H1 (cell line): ENCODE results near the gene FIZ1. TPM values are rescaled to one million over a fixed set of nuclear protein-coding genes. Genes with fewer than 3 reads are reported as not detected.

Experiments
- PHF8 ChIP-seq: fragments of 200-600 bp; sonication (generic); conservative IDR thresholded peaks from 2 replicates; pipeline ENCODE4 v1.7.1; 2012; ENCODE audit warnings: low read depth, mild to moderate bottlenecking, inconsistent platforms, low read length, moderate library complexity
- polyA plus RNA-seq, 7 experiments: library from polyadenylated mRNA; depleted of rRNA in 3 of 7; stranded (reverse) in 5 of 7; unstranded in 2 of 7; fragments of >200 nt in 5 of 7; fragments of 200-250 nt in 2 of 7; gene quantifications; 1 replicate in 5 of 7; 2 replicates in 1 of 7; 4 replicates in 1 of 7; pipeline versions ENCODE4 v1.2.1 to v1.2.3, GENCODE V29; 2011 to 2013; ENCODE audit warnings: missing spikeins in 2 of 7, mixed read lengths in 2 of 7
- total RNA-seq: library from RNA; stranded (reverse); fragmentation: NEBNext Ultra II Directional; extraction: Animal tissue kit (Norgen Biotek cat#: 25700); gene quantifications from 2 replicates; pipeline ENCODE4 v1.2.1, GENCODE V29; 2021

FIZ1 gene
- total and polyA plus RNA-seq, 2 of the 8 experiments (the other 6 are each of a cell fraction or from before 2014, with no cell fraction given), result 9.1 to 18.5 TPM

- TF ChIP-seq PHF8, result 0 out of 2 replicates have a peak, but pooled peaks have one; percentile 18
- TF ChIP-seq, all 59 proteins: peak for 2
These were observed 44.5 kb upstream of the FIZ1 start (continued) for GRCh38 chr19:55643887-55644176.
